HFFc6 (cell line): ENCODE results near the gene AMBN. TPM values are rescaled to one million over a fixed set of nuclear protein-coding genes. Genes with fewer than 3 reads are reported as not detected.

ENCODE experiments used
- DNase-seq: peaks from one replicate; pipeline ENCODE4 v3.0.0-alpha.2; 2018
- H3K27ac Mint-ChIP-seq: 2 replicates; pipeline ENCODE4 v1.8.0; 2020; ENCODE audit warnings: mild to moderate bottlenecking, mixed read lengths
- H3K27me3 Mint-ChIP-seq: 2 replicates; pipeline ENCODE4 v1.8.0; 2021; ENCODE audit warnings: mild to moderate bottlenecking, moderate library complexity, mixed read lengths; ENCODE audit not compliant: insufficient read depth
- H3K36me3 Mint-ChIP-seq: 2 replicates; pipeline ENCODE4 v1.8.0; 2021; ENCODE audit warnings: low read depth, mixed read lengths
- H3K4me1 Mint-ChIP-seq: 2 replicates; pipeline ENCODE4 v1.8.0; 2020; ENCODE audit warnings: low read depth, mixed read lengths
- H3K4me3 Mint-ChIP-seq: 2 replicates; pipeline ENCODE4 v1.8.0; 2020; ENCODE audit warnings: mild to moderate bottlenecking, moderate library complexity, mixed read lengths
- H3K9me3 Mint-ChIP-seq: 2 replicates; pipeline ENCODE4 v1.8.0; 2020; ENCODE audit warnings: mild to moderate bottlenecking, mixed read lengths
- CTCF ChIP-seq: fragments of 200-600 bp; sonication (generic); IDR thresholded peaks from 2 replicates; pipeline ENCODE4 v1.5.0; 2021; ENCODE audit warnings: antibody characterized with exemption, mild to moderate bottlenecking
- total RNA-seq, 6 experiments: library from RNA; stranded (reverse); fragmentation: NEBNext Ultra II Directional; extraction: Animal tissue kit (Norgen Biotek cat#: 25700); gene quantifications; 2 replicates in 1 of 6; 3 replicates in 5 of 6; pipeline ENCODE4 v1.2.3, GENCODE V29; 2021

The AMBN gene
- total RNA-seq, 6 experiments from 2014 or later = not detected

- no peaks in the 10 kb centered on the region for H3K36me3 Mint-ChIP-seq
- no peak for DNase-seq
- no peak for TF ChIP-seq CTCF
- H3K27me3 Mint-ChIP-seq = peaks cover 2% of the 10 kb centered on the region; the same call in 1 of the 2 replicates
- no peak overlapping the region for H3K27ac Mint-ChIP-seq
- peak overlapping the region; percentile 58; the same call in 1 of the 2 replicates for H3K4me3 Mint-ChIP-seq
- no peaks in the 10 kb centered on the region for H3K9me3 Mint-ChIP-seq
- H3K4me1 Mint-ChIP-seq = peaks cover 47% of the 10 kb centered on the region
These were observed 37.5 kb downstream of the AMBN start for GRCh38 chr4:70629469-70630090.

- no peak for DNase-seq
- Mint-ChIP-seq H3K36me3 (no peaks in the 10 kb centered on the region), H3K9me3 (no peaks in the 10 kb centered on the region), H3K4me3 (peak overlapping the region; percentile 58; the same call in 1 of the 2 replicates), H3K27me3 (peaks cover 2% of the 10 kb centered on the region; the same call in 1 of the 2 replicates), H3K27ac (no peak overlapping the region), H3K4me1 (peaks cover 47% of the 10 kb centered on the region)
- no peak for TF ChIP-seq CTCF
These were observed 38.1 kb downstream of the AMBN start for GRCh38 chr4:70630162-70630561.

- no peaks in the 10 kb centered on the region for H3K36me3 Mint-ChIP-seq
- no peaks in the 10 kb centered on the region for H3K9me3 Mint-ChIP-seq
- peak overlapping the region; percentile 56 for H3K4me3 Mint-ChIP-seq
- TF ChIP-seq CTCF = no peak
- DNase-seq = peak; percentile 24
- peak overlapping the region; percentile 7; the same call in 1 of the 2 replicates for H3K27ac Mint-ChIP-seq
- H3K4me1 Mint-ChIP-seq = peaks cover 47% of the 10 kb centered on the region
- H3K27me3 Mint-ChIP-seq = no peaks in the 10 kb centered on the region
These were observed 40.0 kb downstream of the AMBN start for GRCh38 chr4:70632028-70632427.

GRCh38 chr4:70634482-70634881 lies 42.4 kb downstream of the AMBN start:
- H3K9me3 Mint-ChIP-seq = no peaks in the 10 kb centered on the region

GRCh38 chr4:70637239-70637913 lies 45.3 kb downstream of the AMBN start:
- no peak overlapping the region for H3K4me3 Mint-ChIP-seq
- H3K27ac Mint-ChIP-seq = no peak overlapping the region
- no peaks in the 10 kb centered on the region for H3K36me3 Mint-ChIP-seq
- no peaks in the 10 kb centered on the region for H3K9me3 Mint-ChIP-seq
- peaks cover 10% of the 10 kb centered on the region for H3K4me1 Mint-ChIP-seq
- no peak for TF ChIP-seq CTCF
- DNase-seq = no peak
- no peaks in the 10 kb centered on the region for H3K27me3 Mint-ChIP-seq

More at GRCh38 chr4:70634482-70634881, 42.4 kb downstream of the AMBN start:
- H3K4me3 Mint-ChIP-seq = no peak overlapping the region
- no peak for TF ChIP-seq CTCF
- DNase-seq = no peak
- H3K4me1 Mint-ChIP-seq = peaks cover 34% of the 10 kb centered on the region
- H3K27ac Mint-ChIP-seq = no peak overlapping the region
- H3K27me3 Mint-ChIP-seq = no peaks in the 10 kb centered on the region
- no peaks in the 10 kb centered on the region for H3K36me3 Mint-ChIP-seq
